Stimulated activated CD8-positive, alpha-beta memory T cell treated with anti-CD3 and anti-CD28 coated beads, Interleukin-12 subunit alpha, Interleukin-12 subunit beta, amount 100 ng/mL, for 24 hours (primary cell): ENCODE measurements around the gene CDKN2AIP.

ENCODE experiments used
- DNase-seq: peaks from one replicate; pipeline ENCODE4 v3.0.0-alpha.2; 2020; ENCODE audit errors: extremely low read depth

CDKN2AIP gene

GRCh38 chr4:183495184-183495583, 50.7 kb downstream of the CDKN2AIP start:
- no peak for DNase-seq
